ENCODE results near the gene TMEM200A. TPM values are rescaled to one million over a fixed set of nuclear protein-coding genes. Genes with fewer than 3 reads are reported as not detected.

TMEM200A gene
- total and polyA plus RNA-seq, 11 donors, result 0.15 to 1.9 (median 0.42) TPM; not detected in 6

- Histone ChIP-seq H3K4me3 (no peak overlapping the region), H3K9me3 (no peaks in the 10 kb centered on the region), H3K36me3 (no peaks in the 10 kb centered on the region), H3K27ac (no peak overlapping the region), H3K27me3 (no peaks in the 10 kb centered on the region), H3K4me1 (no peaks in the 10 kb centered on the region)
- ATAC-seq (no peak), DNase-seq (no peak)
- no peak for TF ChIP-seq CTCF (IDR thresholded peaks at IDR 0.05)
- no peak for TF ChIP-seq POLR2A (IDR thresholded peaks at IDR 0.05)
- intact Hi-C loops (cut with DNase I), result no loop called here
Observed at GRCh38 chr6:130381012-130381411, 15.2 kb downstream of the TMEM200A start.

GRCh38 chr6:130381459-130382380, 15.9 kb downstream of the TMEM200A start:
- WGBS, 4 donors, result 67 to 80% (median 72%) methylated on average over 7 of the region's 7 CpGs
- ATAC-seq, result no peak
- Histone ChIP-seq H3K9me3 (no peaks in the 10 kb centered on the region), H3K27ac (no peak overlapping the region), H3K4me3 (no peak overlapping the region), H3K36me3 (no peaks in the 10 kb centered on the region), H3K27me3 (no peaks in the 10 kb centered on the region), H3K4me1 (no peaks in the 10 kb centered on the region)
- intact Hi-C loops (cut with DNase I), result no loop called here
- DNase-seq, result no peak
- TF ChIP-seq POLR2A (IDR thresholded peaks at IDR 0.05) (no peak), CTCF (IDR thresholded peaks at IDR 0.05) (no peak)

GRCh38 chr6:130382872-130383490, 17.2 kb downstream of the TMEM200A start:
- H3K4me1 ChIP-seq, result no peaks in the 10 kb centered on the region
- intact Hi-C loops (cut with DNase I), result no loop called here
- H3K36me3 ChIP-seq, result no peaks in the 10 kb centered on the region
- ATAC-seq (no peak), DNase-seq (no peak)
- no peak overlapping the region for H3K27ac ChIP-seq
- no peaks in the 10 kb centered on the region for H3K27me3 ChIP-seq
- H3K9me3 ChIP-seq, result no peaks in the 10 kb centered on the region
- H3K4me3 ChIP-seq, result no peak overlapping the region
- TF ChIP-seq CTCF (IDR thresholded peaks at IDR 0.05) (no peak), POLR2A (IDR thresholded peaks at IDR 0.05) (no peak)
- WGBS, 4 donors, result 77 to 86% (median 82%) methylated on average over 9 of the region's 9 CpGs

- Histone ChIP-seq H3K27ac (no peak overlapping the region), H3K36me3 (no peaks in the 10 kb centered on the region), H3K27me3 (no peaks in the 10 kb centered on the region), H3K4me1 (no peaks in the 10 kb centered on the region), H3K9me3 (no peaks in the 10 kb centered on the region), H3K4me3 (no peak overlapping the region)
- TF ChIP-seq CTCF (IDR thresholded peaks at IDR 0.05) (no peak), POLR2A (IDR thresholded peaks at IDR 0.05) (no peak)
- DNase-seq (no peak), ATAC-seq (no peak)
- 60 to 69% (median 66%) methylated on average over 5 of the region's 5 CpGs for WGBS, 4 donors
- intact Hi-C loops (cut with DNase I), result no loop called here
Observed at GRCh38 chr6:130385064-130385695, 19.4 kb downstream of the TMEM200A start.
